GM20000 (cell line): ENCODE results near the gene FNDC1.
"Not testable (repeated sequence)": the region's sequence is repeated elsewhere in the genome, so short reads cannot be mapped to it uniquely, and the experiment has no call there.

ENCODE experiments used
- DNase-seq: peaks from one replicate; pipeline ENCODE4 v3.0.0; 2012; ENCODE audit warnings: low spot score
- CTCF ChIP-seq: IDR thresholded peaks from 2 replicates; pipeline ENCODE4 v1.5.1; 2012; ENCODE audit warnings: mild to moderate bottlenecking, control low read depth; ENCODE audit errors: extremely low read depth, missing control alignments

Gene FNDC1

GRCh38 chr6:159268511-159268910 is 99.3 kb downstream of the FNDC1 start:
- no peak for TF ChIP-seq CTCF
- no peak for DNase-seq

- no peak for TF ChIP-seq CTCF
Observed at GRCh38 chr6:159271257-159271656, 102.1 kb downstream of the FNDC1 start.

GRCh38 chr6:159278626-159279025 is 109.4 kb downstream of the FNDC1 start:
- no peak for DNase-seq
- TF ChIP-seq CTCF = no peak

More at GRCh38 chr6:159271257-159271656, 102.1 kb downstream of the FNDC1 start:
- DNase-seq = no peak

- no peak for TF ChIP-seq CTCF
- DNase-seq = no peak
Observed at GRCh38 chr6:159279790-159280277, 110.6 kb downstream of the FNDC1 start.

- no peak for DNase-seq
- no peak for TF ChIP-seq CTCF
Observed at GRCh38 chr6:159282421-159282820, 113.2 kb downstream of the FNDC1 start.

GRCh38 chr6:159284661-159285060 is 115.5 kb downstream of the FNDC1 start:
- DNase-seq = not testable (repeated sequence)

- no peak for TF ChIP-seq CTCF
- DNase-seq = no peak
Observed at GRCh38 chr6:159298840-159299239, 129.6 kb downstream of the FNDC1 start.

GRCh38 chr6:159299566-159299965 is 130.4 kb downstream of the FNDC1 start:
- DNase-seq = no peak
- TF ChIP-seq CTCF = no peak
